Hematopoietic multipotent progenitor cell treated with erythropoietin and hydrocortisone succinate and interleukin-3 and kit ligand, for 15 days (in vitro differentiated cells): ENCODE measurements around the gene NFYC.

ENCODE experiments used
- DNase-seq: peaks from one replicate; pipeline ENCODE4 v3.0.0-alpha.2; 2015; ENCODE audit warnings: low spot score

The NFYC gene

GRCh38 chr1:40760984-40761383 lies 69.5 kb downstream of the NFYC start:
- no peak for DNase-seq

- DNase-seq, result no peak
These were observed 70.8 kb downstream of the NFYC start for GRCh38 chr1:40762144-40762923.

GRCh38 chr1:40763742-40764532 lies 72.4 kb downstream of the NFYC start:
- no peak for DNase-seq

- no peak for DNase-seq
These were observed 73.5 kb downstream of the NFYC start for GRCh38 chr1:40764981-40765380.

- no peak for DNase-seq
These were observed 74.5 kb downstream of the NFYC start for GRCh38 chr1:40766017-40766416.

GRCh38 chr1:40766560-40766959 lies 75.1 kb downstream of the NFYC start:
- no peak for DNase-seq

GRCh38 chr1:40768146-40768990 lies 76.9 kb downstream of the NFYC start:
- no peak for DNase-seq

- no peak for DNase-seq
These were observed 78.3 kb downstream of the NFYC start for GRCh38 chr1:40769815-40770214.

GRCh38 chr1:40770296-40771070 lies 79.0 kb downstream of the NFYC start:
- DNase-seq, result no peak

GRCh38 chr1:40772146-40772955 lies 80.8 kb downstream of the NFYC start:
- DNase-seq, result no peak

- DNase-seq, result no peak
These were observed 82.3 kb downstream of the NFYC start for GRCh38 chr1:40773748-40774265.

- peak; percentile 76 for DNase-seq
These were observed 82.9 kb downstream of the NFYC start for GRCh38 chr1:40774266-40774998.

- DNase-seq, result no peak
These were observed 85.0 kb downstream of the NFYC start for GRCh38 chr1:40776236-40777072.

- no peak for DNase-seq
These were observed 85.9 kb downstream of the NFYC start for GRCh38 chr1:40777224-40777970.

GRCh38 chr1:40780678-40781607 lies 89.4 kb downstream of the NFYC start:
- DNase-seq, result no peak

GRCh38 chr1:40781608-40781971 lies 90.1 kb downstream of the NFYC start:
- no peak for DNase-seq

- no peak for DNase-seq
These were observed 91.0 kb downstream of the NFYC start for GRCh38 chr1:40782371-40782956.
